CD4-positive, alpha-beta T cell treated with Interleukin-6 at 100 ng/mL for 8 hours (primary cell): ENCODE measurements around the gene SEMG2.

ENCODE experiments used
- DNase-seq: peaks from one replicate; pipeline ENCODE4 v3.0.0-alpha.2; 2020; ENCODE audit warnings: mixed read lengths, low spot score

Gene SEMG2

GRCh38 chr20:45221076-45221475, at the start of gene SEMG2:
SEMG2 (plus strand) TSS chr20:45221373; CDS start chr20:45221390, 17 bp downstream.
- no peak for DNase-seq

GRCh38 chr20:45173522-45173921, 47.7 kb upstream of the SEMG2 start:
- DNase-seq, result no peak

GRCh38 chr20:45174434-45175364, 46.5 kb upstream of the SEMG2 start, which contains the start of gene PI3:
PI3 (plus strand) TSS chr20:45174902; CDS start chr20:45174923, 21 bp downstream.
- no peak for DNase-seq

- no peak for DNase-seq
Observed at GRCh38 chr20:45176526-45177267, 44.5 kb upstream of the SEMG2 start.

- no peak for DNase-seq
Observed at GRCh38 chr20:45179166-45179565, 42.0 kb upstream of the SEMG2 start.

- DNase-seq, result no peak
Observed at GRCh38 chr20:45181639-45182038, 39.5 kb upstream of the SEMG2 start.

- no peak for DNase-seq
Observed at GRCh38 chr20:45183084-45183483, 38.1 kb upstream of the SEMG2 start.

GRCh38 chr20:45187693-45188092, 33.5 kb upstream of the SEMG2 start:
- no peak for DNase-seq

- DNase-seq, result no peak
Observed at GRCh38 chr20:45189067-45189609, 32.0 kb upstream of the SEMG2 start.

- no peak for DNase-seq
Observed at GRCh38 chr20:45189861-45190260, 31.3 kb upstream of the SEMG2 start.

- no peak for DNase-seq
Observed at GRCh38 chr20:45191926-45192325, 29.2 kb upstream of the SEMG2 start.

- no peak for DNase-seq
Observed at GRCh38 chr20:45193331-45193730, 27.8 kb upstream of the SEMG2 start.

GRCh38 chr20:45206725-45207124, 14.4 kb upstream of the SEMG2 start, which contains the start of gene SEMG1:
SEMG1 (plus strand) TSS chr20:45207033; CDS start chr20:45207054, 21 bp downstream.
- no peak for DNase-seq

GRCh38 chr20:45209924-45210323, 11.2 kb upstream of the SEMG2 start:
- no peak for DNase-seq

GRCh38 chr20:45211569-45212474, 9.4 kb upstream of the SEMG2 start:
- no peak for DNase-seq

GRCh38 chr20:45212836-45213235, 8.3 kb upstream of the SEMG2 start:
- no peak for DNase-seq

- no peak for DNase-seq
Observed at GRCh38 chr20:45218124-45218523, 3.0 kb upstream of the SEMG2 start.

- no peak for DNase-seq
Observed at GRCh38 chr20:45218636-45219035, 2.5 kb upstream of the SEMG2 start.

GRCh38 chr20:45223136-45223535, 2.0 kb downstream of the SEMG2 start:
- no peak for DNase-seq

- DNase-seq, result no peak
Observed at GRCh38 chr20:45226287-45226686, 5.1 kb downstream of the SEMG2 start.

- no peak for DNase-seq
Observed at GRCh38 chr20:45229264-45230056, 8.3 kb downstream of the SEMG2 start.
